B cell (primary cell): ENCODE measurements around the gene NEK6. TPM values are rescaled to one million over a fixed set of nuclear protein-coding genes. Genes with fewer than 3 reads are reported as not detected.

Experiments
- ATAC-seq: fragments of 200-7000 bp; cut with Tn5 transposase; one replicate; pipeline ENCODE4 v1.10.0; 2021; ENCODE audit warnings: low read depth, mild to moderate bottlenecking, moderate number of reproducible peaks, moderate library complexity
- CTCF ChIA-PET: fragments of 350-600 bp; sonication (Branson Sonifier 250); formaldehyde crosslinking; loops from one replicate; lab custom pipeline; 2021; ENCODE audit warnings: antibody characterized with exemption, inconsistent platforms; lab: Charles Lee
- POLR2A ChIA-PET: fragments of 350-600 bp; sonication (Branson Sonifier 250); formaldehyde crosslinking; loops from one replicate; lab custom pipeline; 2021; ENCODE audit warnings: antibody characterized with exemption; lab: Charles Lee
- DNase-seq: peaks from one replicate; pipeline ENCODE4 v3.0.0; 2013
- H2AFZ ChIP-seq: 2 replicates; pipeline ENCODE4 v1.6.1; 2012; ENCODE audit warnings: mild to moderate bottlenecking, low read depth, low read length; ENCODE audit not compliant: insufficient read depth, poor library complexity, severe bottlenecking
- H3K27ac ChIP-seq, 2 donors: 1 replicate in 1 of 2; 2 replicates in 1 of 2; pipeline ENCODE4 v1.5.1; 2012 to 2013; ENCODE audit warnings: low read length in 2 of 2, mild to moderate bottlenecking in 2 of 2, moderate library complexity in 1 of 2
- H3K27me3 ChIP-seq, 4 experiments: fragments of 200-600 bp in 1 of 4; sonication (generic) in 1 of 4; replicated peaks in 1 of 4; 1 replicate in 2 of 4; 2 replicates in 2 of 4; pipeline versions ENCODE4 v1.6.1 to v1.7.0; 2013 to 2016; ENCODE audit warnings: low read length in 3 of 4, mild to moderate bottlenecking in 2 of 4, mixed read lengths in 1 of 4, moderate library complexity in 1 of 4; ENCODE audit not compliant: insufficient read depth in 4 of 4, control insufficient read depth in 3 of 4; ENCODE audit errors: control extremely low read depth in 1 of 4
- H3K36me3 ChIP-seq, 2 experiments: replicated peaks in 1 of 2; 1 replicate in 1 of 2; 2 replicates in 1 of 2; pipeline versions ENCODE4 v1.6.1 to v1.7.1; 2013; ENCODE audit warnings: low read length in 1 of 2; ENCODE audit not compliant: insufficient read depth in 2 of 2, control insufficient read depth in 1 of 2; ENCODE audit errors: control extremely low read depth in 1 of 2, extremely low read depth in 1 of 2
- H3K4me1 ChIP-seq, 2 donors: fragments of 200-600 bp in 1 of 2; sonication (generic) in 1 of 2; 1 replicate in 1 of 2; 2 replicates in 1 of 2; pipeline versions ENCODE4 v1.5.1 to v1.6.1; 2013 to 2017; ENCODE audit warnings: low read length in 2 of 2; ENCODE audit not compliant: control insufficient read depth in 2 of 2, insufficient read depth in 2 of 2
- H3K4me2 ChIP-seq: replicated peaks from 2 replicates; pipeline ENCODE3; 2012; ENCODE audit warnings: mild to moderate bottlenecking, low read depth, low read length; ENCODE audit not compliant: poor library complexity, severe bottlenecking
- H3K4me3 ChIP-seq, 5 experiments: fragments of 200-600 bp in 1 of 5; sonication (generic) in 1 of 5; 1 replicate in 3 of 5; 2 replicates in 2 of 5; pipeline versions ENCODE4 v1.5.1 to v1.7.0; 2011 to 2016; ENCODE audit warnings: low read length in 4 of 5, mild to moderate bottlenecking in 4 of 5, low read depth in 2 of 5, control low read depth in 1 of 5, moderate library complexity in 1 of 5; ENCODE audit not compliant: insufficient read depth in 1 of 5; ENCODE audit errors: control extremely low read depth in 1 of 5, extremely low read depth in 1 of 5
- H3K79me2 ChIP-seq: fragments of 200-600 bp; sonication (generic); one replicate; pipeline ENCODE4 v1.6.0; 2016; ENCODE audit warnings: low read length; ENCODE audit not compliant: control insufficient read depth, insufficient read depth
- H3K9ac ChIP-seq: fragments of 200-600 bp; sonication (generic); 2 replicates; pipeline ENCODE4 v1.6.1; 2017; ENCODE audit warnings: mild to moderate bottlenecking, low read length, moderate library complexity
- H3K9me3 ChIP-seq, 3 donors: one replicate each; pipeline versions ENCODE4 v1.6.1 to v1.7.1; 2013; ENCODE audit warnings: low read length in 2 of 3; ENCODE audit not compliant: control insufficient read depth in 2 of 3, insufficient read depth in 1 of 3; ENCODE audit errors: control extremely low read depth in 1 of 3
- H4K20me1 ChIP-seq: 2 replicates; pipeline ENCODE4 v1.6.0; 2012; ENCODE audit warnings: mild to moderate bottlenecking, low read length; ENCODE audit not compliant: insufficient read depth, control insufficient read depth, poor library complexity, severe bottlenecking
- H3K27ac Mint-ChIP-seq: one replicate; pipeline ENCODE4 v1.8.0; 2021; ENCODE audit warnings: mixed read lengths
- H3K27me3 Mint-ChIP-seq: one replicate; pipeline ENCODE4 v1.8.0; 2021; ENCODE audit warnings: mixed read lengths
- H3K4me1 Mint-ChIP-seq: one replicate; pipeline ENCODE4 v1.8.0; 2021; ENCODE audit warnings: mixed read lengths
- H3K4me3 Mint-ChIP-seq: one replicate; pipeline ENCODE4 v1.8.0; 2021; ENCODE audit warnings: mixed read lengths
- H3K9me3 Mint-ChIP-seq: one replicate; pipeline ENCODE4 v1.8.0; 2022; ENCODE audit warnings: mixed read lengths; ENCODE audit not compliant: insufficient read depth
- CTCF ChIP-seq: fragments of 200-600 bp; IDR thresholded peaks from one replicate; pipeline ENCODE4 v1.8.0; 2022; ENCODE audit warnings: antibody characterized with exemption, mild to moderate bottlenecking
- EZH2 ChIP-seq: IDR thresholded peaks from 2 replicates; pipeline ENCODE4 v1.6.1; 2012; ENCODE audit warnings: borderline replicate concordance, low read depth, mild to moderate bottlenecking, moderate library complexity, low read length; ENCODE audit not compliant: insufficient read depth, poor library complexity, severe bottlenecking
- WGBS: methylation state at CpG from one replicate; pipeline ENCODE4 v1.1.5; 2013; ENCODE audit warnings: missing lambda C conversion rate; ENCODE audit not compliant: insufficient coverage; 5-methylcytosine and 5-hydroxymethylcytosine counted together
- intact Hi-C: fragments of 100-400 bp; cut with micrococcal nuclease; formaldehyde crosslinking; loops from one replicate; pipeline ENCODE4 v1.10.0; 2022
- polyA plus RNA-seq: library from polyadenylated mRNA; depleted of rRNA; stranded (reverse); fragments of >200 nt; gene quantifications from 2 replicates; pipeline ENCODE4 v1.2.3, GENCODE V29; 2012
- total RNA-seq, 2 donors: library from RNA; stranded (reverse); fragments of 120-200 nt in 1 of 2; gene quantifications; 1 replicate in 1 of 2; 2 replicates in 1 of 2; pipeline versions ENCODE4 v1.2.3 to v1.2.4, GENCODE V29; 2013 to 2022

The NEK6 gene
- total and polyA plus RNA-seq, 2 donors (not counting 1 experiment from before 2014, with no cell fraction given): 40.0 to 63.1 TPM

DNA sequence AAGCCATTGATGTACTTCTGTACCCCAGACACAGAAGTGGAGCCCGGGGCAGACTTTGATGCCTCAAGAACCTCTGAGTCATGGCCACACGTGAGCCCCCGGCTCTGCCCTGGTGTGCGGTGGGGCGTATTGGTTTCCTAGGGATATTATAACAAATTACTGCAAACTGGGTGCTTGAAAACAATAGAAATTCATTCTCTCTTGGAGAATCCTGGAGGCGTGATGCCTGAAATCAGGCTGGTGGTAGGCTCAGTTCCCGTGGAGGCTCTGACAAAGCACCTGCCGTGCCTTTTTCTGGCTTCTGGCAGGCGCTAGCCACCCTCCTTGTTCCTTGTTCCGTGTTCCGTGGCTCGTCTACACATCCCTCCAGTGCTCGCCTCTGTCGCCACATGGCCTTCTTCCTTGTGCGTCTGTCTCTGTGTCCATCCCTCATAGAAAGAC, 24.2 kb downstream of the NEK6 start:
- Mint-ChIP-seq H3K27ac (peak overlapping the region; percentile 82), H3K4me3 (peak overlapping the region; percentile 50), H3K9me3 (no peaks in the 10 kb centered on the region), H3K27me3 (no peaks in the 10 kb centered on the region), H3K4me1 (peaks cover 84% of the 10 kb centered on the region)
- H3K9me3 ChIP-seq: no peaks in the 10 kb centered on the region
- WGBS: 47% methylated on average over 9 of the region's 15 CpGs
- ChIA-PET POLR2A (no interaction called here), CTCF (interaction anchor here (0.7 to 1.3 kb wide), 2 partner anchors 9 to 155 kb away, joined by 3 to 4 read pairs; no protein-coding TSS in a partner anchor)
- peak overlapping the region; percentile 48 for H3K4me2 ChIP-seq
- H4K20me1 ChIP-seq: peaks cover 41% of the 10 kb centered on the region
- H3K4me3 ChIP-seq: no peak overlapping the region
- peak overlapping the region; percentile 13 for H2AFZ ChIP-seq
- peaks cover 43 to 78% of the 10 kb centered on the region in 2 donors for H3K4me1 ChIP-seq
- H3K36me3 ChIP-seq: peaks cover 0 to 18% of the 10 kb centered on the region in 2 experiments
- DNase-seq (no peak), ATAC-seq (no peak)
- H3K27ac ChIP-seq: peak overlapping the region in 1 of 2 donors; percentile 60
- H3K9ac ChIP-seq: no peak overlapping the region
- intact Hi-C loops: no loop called here
- TF ChIP-seq CTCF: no peak
- H3K27me3 ChIP-seq: no peaks in the 10 kb centered on the region
- H3K79me2 ChIP-seq: peaks cover 100% of the 10 kb centered on the region

- 70% methylated on average over 14 of the region's 20 CpGs for WGBS
- CTCF ChIA-PET: interaction anchor here (0.9 kb wide), 1 partner anchor 156 kb away, joined by 3 read pairs; no protein-coding TSS in a partner anchor
Observed at GRCh38 chr9:124282442-124283227, 24.9 kb downstream of the NEK6 start.

More at GRCh38 chr9:124282442-124283227, 24.9 kb downstream of the NEK6 start:
- peaks cover 48 to 84% of the 10 kb centered on the region in 2 donors for H3K4me1 ChIP-seq
- H4K20me1 ChIP-seq: peaks cover 43% of the 10 kb centered on the region
- Mint-ChIP-seq H3K4me1 (peaks cover 88% of the 10 kb centered on the region), H3K27ac (peak overlapping the region; percentile 82), H3K4me3 (peak overlapping the region; percentile 50), H3K27me3 (no peaks in the 10 kb centered on the region), H3K9me3 (no peaks in the 10 kb centered on the region)
- TF ChIP-seq EZH2 (no peak), CTCF (no peak)
- ATAC-seq (no peak), DNase-seq (no peak)
- intact Hi-C loops: no loop called here
- H3K9ac ChIP-seq: no peak overlapping the region
- H2AFZ ChIP-seq: peak overlapping the region; percentile 21
- peak overlapping the region in 1 of 2 donors; percentile 60 for H3K27ac ChIP-seq
- H3K36me3 ChIP-seq: peaks cover 0 to 19% of the 10 kb centered on the region in 2 experiments
- no peak overlapping the region for H3K4me3 ChIP-seq
- peaks cover 100% of the 10 kb centered on the region for H3K79me2 ChIP-seq
- H3K27me3 ChIP-seq: no peaks in the 10 kb centered on the region
- H3K4me2 ChIP-seq: peak overlapping the region; percentile 48
- no peaks in the 10 kb centered on the region for H3K9me3 ChIP-seq
- POLR2A ChIA-PET: no interaction called here
